Caco-2 (cell line): ENCODE data around the gene EMILIN2. TPM values are rescaled to one million over a fixed set of nuclear protein-coding genes. Genes with fewer than 3 reads are reported as not detected.

ENCODE experiments used
- BruUV-seq: library from RNA; stranded (reverse); fragments of 400-500 nt; replicated peaks from 2 replicates; lab custom pipeline; 2021; lab: Mats Ljungman, UMichigan
- CTCF ChIA-PET: fragments of 300-600 bp; sonication (Branson Sonifier 250); formaldehyde crosslinking; loops from one replicate; lab custom pipeline; 2022; ENCODE audit warnings: antibody characterized with exemption; lab: Charles Lee
- POLR2A ChIA-PET: fragments of 300-600 bp; sonication (Branson Sonifier 250); formaldehyde crosslinking; loops from one replicate; lab custom pipeline; 2022; ENCODE audit warnings: antibody characterized with exemption; lab: Charles Lee
- DNase-seq, 2 experiments: peaks; one replicate each; pipeline versions ENCODE4 v3.0.0 to v3.0.0-alpha.2; 2020 to 2022
- H3K27me3 ChIP-seq: replicated peaks from 2 replicates; pipeline ENCODE4 v1.6.0; 2011; ENCODE audit warnings: low read length; ENCODE audit not compliant: control insufficient read depth, insufficient read depth
- H3K36me3 ChIP-seq: 2 replicates; pipeline ENCODE4 v1.5.1; 2011; ENCODE audit warnings: low read length; ENCODE audit not compliant: control insufficient read depth, insufficient read depth
- H3K4me1 ChIP-seq: fragments of 250-450 bp; sonication (Bioruptor Pico); 2 replicates; pipeline ENCODE4 v1.5.1; 2020; ENCODE audit warnings: mild to moderate bottlenecking
- H3K4me3 ChIP-seq: 2 replicates; pipeline ENCODE4 v1.5.1; 2011; ENCODE audit warnings: low read depth, mild to moderate bottlenecking, control low read depth, low read length
- H3K9me3 ChIP-seq: fragments of 250-450 bp; sonication (Bioruptor Pico); 2 replicates; pipeline ENCODE4 v1.5.1; 2020; ENCODE audit warnings: mild to moderate bottlenecking, moderate library complexity
- H3K27ac Mint-ChIP-seq: one replicate; pipeline ENCODE4 v1.8.0; 2022; ENCODE audit warnings: mixed read lengths; ENCODE audit not compliant: unreplicated experiment
- H3K27me3 Mint-ChIP-seq: one replicate; pipeline ENCODE4 v1.8.0; 2022; ENCODE audit warnings: mixed read lengths; ENCODE audit not compliant: insufficient read depth, unreplicated experiment
- H3K36me3 Mint-ChIP-seq: one replicate; pipeline ENCODE4 v1.8.0; 2022; ENCODE audit warnings: mild to moderate bottlenecking, mixed read lengths; ENCODE audit not compliant: insufficient read depth, unreplicated experiment
- H3K4me1 Mint-ChIP-seq: one replicate; pipeline ENCODE4 v1.8.0; 2022; ENCODE audit warnings: low read depth, mixed read lengths; ENCODE audit not compliant: unreplicated experiment
- H3K4me3 Mint-ChIP-seq: one replicate; pipeline ENCODE4 v1.8.0; 2022; ENCODE audit warnings: mild to moderate bottlenecking, moderate library complexity, mixed read lengths; ENCODE audit not compliant: unreplicated experiment
- H3K9me3 Mint-ChIP-seq: one replicate; pipeline ENCODE4 v1.8.0; 2022; ENCODE audit warnings: mixed read lengths; ENCODE audit not compliant: unreplicated experiment
- intact Hi-C: fragments of 100-400 bp; cut with micrococcal nuclease; formaldehyde crosslinking; loops from one replicate; pipeline ENCODE4 v1.10.0; 2022; ENCODE audit not compliant: unreplicated experiment
- total RNA-seq: library from RNA; stranded (reverse); gene quantifications from 2 replicates; pipeline ENCODE4 v1.2.3, GENCODE V29; 2022
- TF ChIP-seq, protein P1 (sequence below), 2 experiments: fragments of 200-600 bp in 1 of 2; IDR thresholded peaks; 1 replicate in 1 of 2; 2 replicates in 1 of 2; pipeline versions ENCODE4 v1.5.1 to v1.8.0; 2011 to 2022; ENCODE audit warnings: antibody characterized with exemption in 1 of 2, control low read depth in 1 of 2, inconsistent platforms in 1 of 2, low read depth in 1 of 2, low read length in 1 of 2, mild to moderate bottlenecking in 1 of 2, moderate library complexity in 1 of 2; ENCODE audit not compliant: insufficient read depth in 1 of 2, severe bottlenecking in 1 of 2, unreplicated experiment in 1 of 2

EMILIN2 gene
- total RNA-seq, 1 experiment from 2014 or later = 53.4 TPM

DNA sequence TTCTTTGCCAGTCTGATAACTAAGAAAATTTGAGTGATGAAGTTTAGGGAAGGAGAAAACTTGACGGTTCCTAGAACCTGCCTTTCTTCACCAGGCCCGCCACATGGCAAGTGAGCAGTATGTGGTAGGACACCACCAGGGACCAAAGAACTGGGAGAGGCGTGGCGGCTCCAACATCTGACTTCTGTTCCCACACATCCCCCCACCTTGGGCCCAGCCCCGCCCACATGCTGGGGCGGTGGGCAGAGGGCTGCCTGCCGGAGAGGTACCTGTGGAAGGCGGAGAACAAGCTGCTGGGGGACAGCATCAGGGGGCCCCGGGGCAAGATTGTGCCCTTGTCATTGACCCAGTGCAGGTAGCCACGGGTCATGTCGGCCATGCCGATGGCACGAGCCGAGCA, 75.0 kb downstream of the EMILIN2 start:
- CTCF ChIA-PET = no interaction called here
- Mint-ChIP-seq H3K36me3 (peaks cover 96% of the 10 kb centered on the region), H3K9me3 (no peaks in the 10 kb centered on the region), H3K4me3 (no peak overlapping the region), H3K27ac (no peak overlapping the region), H3K27me3 (no peaks in the 10 kb centered on the region), H3K4me1 (no peaks in the 10 kb centered on the region)
- peaks cover 3% of the 10 kb centered on the region; the same call in 1 of the 2 replicates for H3K36me3 ChIP-seq
- TF ChIP-seq, protein P1, sequence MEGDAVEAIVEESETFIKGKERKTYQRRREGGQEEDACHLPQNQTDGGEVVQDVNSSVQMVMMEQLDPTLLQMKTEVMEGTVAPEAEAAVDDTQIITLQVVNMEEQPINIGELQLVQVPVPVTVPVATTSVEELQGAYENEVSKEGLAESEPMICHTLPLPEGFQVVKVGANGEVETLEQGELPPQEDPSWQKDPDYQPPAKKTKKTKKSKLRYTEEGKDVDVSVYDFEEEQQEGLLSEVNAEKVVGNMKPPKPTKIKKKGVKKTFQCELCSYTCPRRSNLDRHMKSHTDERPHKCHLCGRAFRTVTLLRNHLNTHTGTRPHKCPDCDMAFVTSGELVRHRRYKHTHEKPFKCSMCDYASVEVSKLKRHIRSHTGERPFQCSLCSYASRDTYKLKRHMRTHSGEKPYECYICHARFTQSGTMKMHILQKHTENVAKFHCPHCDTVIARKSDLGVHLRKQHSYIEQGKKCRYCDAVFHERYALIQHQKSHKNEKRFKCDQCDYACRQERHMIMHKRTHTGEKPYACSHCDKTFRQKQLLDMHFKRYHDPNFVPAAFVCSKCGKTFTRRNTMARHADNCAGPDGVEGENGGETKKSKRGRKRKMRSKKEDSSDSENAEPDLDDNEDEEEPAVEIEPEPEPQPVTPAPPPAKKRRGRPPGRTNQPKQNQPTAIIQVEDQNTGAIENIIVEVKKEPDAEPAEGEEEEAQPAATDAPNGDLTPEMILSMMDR (IDR thresholded peaks at IDR 0.05; ENCODE audit: insufficient read depth in 1 of 2, low read depth in 1 of 2, low read length in 1 of 2, severe bottlenecking in 1 of 2, unreplicated experiment in 1 of 2) = no peak
- H3K27me3 ChIP-seq = no peaks in the 10 kb centered on the region
- intact Hi-C loops = no loop called here
- H3K4me1 ChIP-seq = no peaks in the 10 kb centered on the region
- H3K9me3 ChIP-seq = no peaks in the 10 kb centered on the region
- no TSS peak for BruUV-seq
- no peak for DNase-seq
- H3K4me3 ChIP-seq = no peak overlapping the region
- POLR2A ChIA-PET = no interaction called here

DNA sequence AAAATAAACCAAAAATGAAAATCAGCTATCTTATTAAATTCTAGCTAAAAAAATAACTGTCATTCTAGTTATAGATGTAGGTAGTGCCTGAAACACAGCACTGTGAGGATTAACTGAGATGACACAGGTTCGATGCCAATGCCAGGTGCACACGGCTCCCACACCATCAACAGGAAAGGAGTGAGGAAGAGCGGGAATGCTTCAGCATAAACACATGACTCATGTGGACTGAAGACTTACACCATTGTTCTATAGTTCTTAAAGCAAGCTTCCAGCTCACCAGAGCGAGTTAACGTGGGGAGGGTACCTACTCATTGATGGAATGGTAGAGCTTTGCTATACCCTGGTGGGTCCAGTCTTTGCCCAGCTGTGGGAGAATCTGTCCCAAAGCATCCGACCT, 76.7 kb downstream of the EMILIN2 start:
- intact Hi-C loops = no loop called here

DNA sequence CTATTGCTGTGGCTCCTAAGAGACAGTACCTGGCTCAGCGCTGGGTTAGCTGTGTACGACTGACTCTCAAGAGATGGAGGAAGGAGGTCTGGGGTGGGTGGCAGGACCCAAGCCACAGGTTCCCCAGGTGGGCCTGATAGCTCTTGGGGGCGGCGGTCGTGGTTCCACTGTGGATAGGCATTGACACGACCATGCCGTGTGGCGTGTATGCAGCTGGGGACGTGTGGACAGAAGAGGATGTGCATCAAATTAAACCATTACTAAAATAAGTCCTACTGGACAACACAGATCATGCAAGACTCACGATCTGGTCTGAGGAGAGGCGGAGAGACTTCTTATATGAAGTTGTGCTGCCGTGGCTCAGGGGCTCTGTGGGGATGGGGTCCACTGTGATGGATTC, 78.1 kb downstream of the EMILIN2 start:
- H3K36me3 Mint-ChIP-seq = peaks cover 82% of the 10 kb centered on the region
- Histone ChIP-seq H3K27me3 (no peaks in the 10 kb centered on the region), H3K4me1 (no peaks in the 10 kb centered on the region), H3K36me3 (peaks cover 3% of the 10 kb centered on the region; the same call in 1 of the 2 replicates), H3K4me3 (no peak overlapping the region), H3K9me3 (no peaks in the 10 kb centered on the region)
- no peak overlapping the region for H3K4me3 Mint-ChIP-seq
- no peaks in the 10 kb centered on the region for H3K27me3 Mint-ChIP-seq
- DNase-seq = no peak
- no peaks in the 10 kb centered on the region for H3K9me3 Mint-ChIP-seq
- ChIA-PET CTCF (no interaction called here), POLR2A (no interaction called here)
- H3K4me1 Mint-ChIP-seq = no peaks in the 10 kb centered on the region
- no TSS peak for BruUV-seq
- H3K27ac Mint-ChIP-seq = no peak overlapping the region
- intact Hi-C loops = no loop called here
- TF ChIP-seq, protein P1 (IDR thresholded peaks at IDR 0.05; ENCODE audit: insufficient read depth in 1 of 2, low read depth in 1 of 2, low read length in 1 of 2, severe bottlenecking in 1 of 2, unreplicated experiment in 1 of 2) = no peak

More for the DNA sequence above, 76.7 kb downstream of the EMILIN2 start:
- Histone ChIP-seq H3K4me1 (no peaks in the 10 kb centered on the region), H3K9me3 (no peaks in the 10 kb centered on the region), H3K27me3 (no peaks in the 10 kb centered on the region), H3K36me3 (peaks cover 3% of the 10 kb centered on the region; the same call in 1 of the 2 replicates), H3K4me3 (no peak overlapping the region)
- TF ChIP-seq, protein P1 (IDR thresholded peaks at IDR 0.05; ENCODE audit: insufficient read depth in 1 of 2, low read depth in 1 of 2, low read length in 1 of 2, severe bottlenecking in 1 of 2, unreplicated experiment in 1 of 2) = no peak
- Mint-ChIP-seq H3K9me3 (no peaks in the 10 kb centered on the region), H3K27me3 (no peaks in the 10 kb centered on the region), H3K36me3 (peaks cover 91% of the 10 kb centered on the region), H3K4me3 (no peak overlapping the region), H3K27ac (no peak overlapping the region), H3K4me1 (no peaks in the 10 kb centered on the region)
- no TSS peak for BruUV-seq
- ChIA-PET POLR2A (no interaction called here), CTCF (no interaction called here)
- DNase-seq = no peak
